ENCODE data around the gene CCDC117.
"Not testable (repeated sequence)": the region's sequence is repeated elsewhere in the genome, so short reads cannot be mapped to it uniquely, and the experiment has no call there.

DNA sequence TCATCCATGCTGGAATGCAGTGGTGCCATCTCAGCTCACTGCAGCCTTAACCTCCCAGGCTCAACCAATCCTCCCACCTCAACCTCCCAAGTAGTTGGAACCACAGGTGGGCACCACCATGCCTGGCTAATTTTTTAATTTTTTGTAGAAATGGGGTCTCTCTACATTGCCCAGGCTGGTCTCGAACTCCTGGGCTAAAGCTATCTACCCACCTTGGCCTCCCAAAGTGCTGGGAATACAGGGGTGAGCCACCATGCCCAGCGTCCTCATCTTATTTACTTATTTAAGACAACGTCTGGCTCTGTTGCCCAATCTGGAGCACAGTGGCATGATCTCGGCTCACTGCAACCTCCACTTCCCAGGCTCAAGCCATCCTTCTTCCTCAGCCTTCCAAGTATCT lies 10.5 kb upstream of the CCDC117 start:
- TF ChIP-seq, protein P1, sequence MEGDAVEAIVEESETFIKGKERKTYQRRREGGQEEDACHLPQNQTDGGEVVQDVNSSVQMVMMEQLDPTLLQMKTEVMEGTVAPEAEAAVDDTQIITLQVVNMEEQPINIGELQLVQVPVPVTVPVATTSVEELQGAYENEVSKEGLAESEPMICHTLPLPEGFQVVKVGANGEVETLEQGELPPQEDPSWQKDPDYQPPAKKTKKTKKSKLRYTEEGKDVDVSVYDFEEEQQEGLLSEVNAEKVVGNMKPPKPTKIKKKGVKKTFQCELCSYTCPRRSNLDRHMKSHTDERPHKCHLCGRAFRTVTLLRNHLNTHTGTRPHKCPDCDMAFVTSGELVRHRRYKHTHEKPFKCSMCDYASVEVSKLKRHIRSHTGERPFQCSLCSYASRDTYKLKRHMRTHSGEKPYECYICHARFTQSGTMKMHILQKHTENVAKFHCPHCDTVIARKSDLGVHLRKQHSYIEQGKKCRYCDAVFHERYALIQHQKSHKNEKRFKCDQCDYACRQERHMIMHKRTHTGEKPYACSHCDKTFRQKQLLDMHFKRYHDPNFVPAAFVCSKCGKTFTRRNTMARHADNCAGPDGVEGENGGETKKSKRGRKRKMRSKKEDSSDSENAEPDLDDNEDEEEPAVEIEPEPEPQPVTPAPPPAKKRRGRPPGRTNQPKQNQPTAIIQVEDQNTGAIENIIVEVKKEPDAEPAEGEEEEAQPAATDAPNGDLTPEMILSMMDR (IDR thresholded peaks at IDR 0.05): not testable (repeated sequence)
- not testable (repeated sequence) for TF ChIP-seq POLR2A (IDR thresholded peaks at IDR 0.05)
